Measurements from ENCODE around the gene CDC34. TPM values are rescaled to one million over a fixed set of nuclear protein-coding genes. Genes with fewer than 3 reads are reported as not detected.

Gene CDC34
- total RNA-seq, 1 experiment from 2014 or later = 87.4 TPM

GRCh38 chr19:497869-498510, 33.6 kb upstream of the CDC34 start:
- H3K79me2 ChIP-seq (ENCODE audit: insufficient read depth, low read length) = no peaks in the 10 kb centered on the region
- no peaks in the 10 kb centered on the region for H3K36me3 ChIP-seq (ENCODE audit: control insufficient read depth in 1 of 2, insufficient read depth in 2 of 2, low read length in 2 of 2)
- H3K9me3 ChIP-seq (ENCODE audit: control insufficient read depth in 1 of 2, insufficient read depth in 1 of 2, low read depth in 1 of 2, low read length in 2 of 2) = no peaks in the 10 kb centered on the region; a peak in 1 of 4 replicates
- H3K27me3 ChIP-seq (ENCODE audit: insufficient read depth, low read length) = no peaks in the 10 kb centered on the region
- H3K27ac ChIP-seq (ENCODE audit: low read depth, low read length) = no peak overlapping the region
- H3K4me2 ChIP-seq (ENCODE audit: low read length) = no peak overlapping the region
- ChIA-PET CTCF (interaction anchor here (1.0 to 1.1 kb wide), 2 partner anchors 8 to 13 kb away, joined by 3 to 4 read pairs; no protein-coding TSS in a partner anchor), RAD21 (ENCODE audit: low non-redundant PET in 1 of 2, low total read pairs in 2 of 2, uncharacterized antibody in 2 of 2, unreplicated experiment in 2 of 2) (no interaction called here), POLR2A (interaction anchor here (1.0 kb wide), 1 partner anchor 9 kb away, joined by 3 read pairs; no protein-coding TSS in a partner anchor)
- DNase-seq (ENCODE audit: low read depth, low spot score) = no peak
- BruUV-seq (replicated peaks) = no TSS peak
- H3K9me2 ChIP-seq (ENCODE audit: insufficient read depth) = no peaks in the 10 kb centered on the region
- no peak overlapping the region for H3K9ac ChIP-seq (ENCODE audit: low read length)
- peaks cover 2 to 10% of the 10 kb centered on the region in 2 experiments; a peak in 3 of 4 replicates for H3K4me1 ChIP-seq (ENCODE audit: control insufficient read depth in 1 of 2, insufficient read depth in 2 of 2, low read length in 2 of 2)
- ATAC-seq = peak; percentile 20; the same call in 1 of the 2 replicates
- no peaks in the 10 kb centered on the region for H4K20me1 ChIP-seq (ENCODE audit: insufficient read depth)
- no peak overlapping the region for H3K4me3 ChIP-seq (replicated peaks in 1 of 2; ENCODE audit: low read depth in 1 of 2, low read length in 2 of 2)
- TF ChIP-seq POLR2AphosphoS5 (IDR thresholded peaks at IDR 0.05; ENCODE audit: low read depth, low read length) (no peak), TCF7L2 (IDR thresholded peaks at IDR 0.05; ENCODE audit: borderline replicate concordance, extremely low read depth, insufficient read depth, insufficient read length) (no peak), CEBPB (IDR thresholded peaks at IDR 0.05; ENCODE audit: low read depth) (no peak), ZFX (IDR thresholded peaks at IDR 0.05) (0 out of 2 replicates have a peak, but pooled peaks have one; percentile 6)
- intact Hi-C loops (cut with micrococcal nuclease) = no loop called here
- H2AFZ ChIP-seq (ENCODE audit: low read depth, low read length, poor library complexity, severe bottlenecking) = no peak overlapping the region

- Histone ChIP-seq H3K27me3 (ENCODE audit: insufficient read depth, low read length) (no peaks in the 10 kb centered on the region), H3K9me2 (ENCODE audit: insufficient read depth) (no peaks in the 10 kb centered on the region), H3K79me2 (ENCODE audit: insufficient read depth, low read length) (no peaks in the 10 kb centered on the region), H3K4me1 (ENCODE audit: control insufficient read depth in 1 of 2, insufficient read depth in 2 of 2, low read length in 2 of 2) (peaks cover 2 to 10% of the 10 kb centered on the region in 2 experiments; a peak in 3 of 4 replicates), H3K36me3 (ENCODE audit: control insufficient read depth in 1 of 2, insufficient read depth in 2 of 2, low read length in 2 of 2) (no peaks in the 10 kb centered on the region), H3K4me3 (replicated peaks in 1 of 2; ENCODE audit: low read depth in 1 of 2, low read length in 2 of 2) (no peak overlapping the region), H3K9me3 (ENCODE audit: control insufficient read depth in 1 of 2, insufficient read depth in 1 of 2, low read depth in 1 of 2, low read length in 2 of 2) (no peaks in the 10 kb centered on the region), H3K27ac (ENCODE audit: low read depth, low read length) (no peak overlapping the region), H3K4me2 (ENCODE audit: low read length) (no peak overlapping the region), H4K20me1 (ENCODE audit: insufficient read depth) (no peaks in the 10 kb centered on the region), H2AFZ (ENCODE audit: low read depth, low read length, poor library complexity, severe bottlenecking) (no peak overlapping the region), H3K9ac (ENCODE audit: low read length) (no peak overlapping the region)
- no peak for ATAC-seq
- POLR2A ChIA-PET = interaction anchor here (1.0 kb wide), 1 partner anchor 8 kb away, joined by 3 read pairs; no protein-coding TSS in a partner anchor
- intact Hi-C loops (cut with micrococcal nuclease) = no loop called here
- BruUV-seq (replicated peaks) = no TSS peak
- CTCF ChIA-PET = interaction anchor here (1.0 to 1.1 kb wide), 2 partner anchors 8 to 12 kb away, joined by 3 to 4 read pairs; no protein-coding TSS in a partner anchor
- DNase-seq (ENCODE audit: low read depth, low spot score) = no peak
- TF ChIP-seq EZH2 (IDR thresholded peaks at IDR 0.05) (no peak), POLR2A (IDR thresholded peaks at IDR 0.05; ENCODE audit: borderline replicate concordance, extremely low read depth, insufficient read depth, insufficient read length) (no peak), ZNF274 (IDR thresholded peaks at IDR 0.05; ENCODE audit: low read depth, low read length) (no peak), TCF7L2 (IDR thresholded peaks at IDR 0.05; ENCODE audit: borderline replicate concordance, extremely low read depth, insufficient read depth, insufficient read length) (no peak), SRF (IDR thresholded peaks at IDR 0.05; ENCODE audit: low read depth) (no peak), POLR2AphosphoS5 (IDR thresholded peaks at IDR 0.05; ENCODE audit: low read depth, low read length) (no peak), FOSL1 (IDR thresholded peaks at IDR 0.05; ENCODE audit: low read depth) (no peak), EGR1 (IDR thresholded peaks at IDR 0.05; ENCODE audit: low read depth) (no peak), SIN3A (IDR thresholded peaks at IDR 0.05; ENCODE audit: low read depth) (no peak), CEBPB (IDR thresholded peaks at IDR 0.05; ENCODE audit: low read depth) (no peak)
- TF ChIP-seq, protein P1, sequence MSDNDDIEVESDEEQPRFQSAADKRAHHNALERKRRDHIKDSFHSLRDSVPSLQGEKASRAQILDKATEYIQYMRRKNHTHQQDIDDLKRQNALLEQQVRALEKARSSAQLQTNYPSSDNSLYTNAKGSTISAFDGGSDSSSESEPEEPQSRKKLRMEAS (IDR thresholded peaks at IDR 0.05) = no peak
- TF ChIP-seq, protein P2, sequence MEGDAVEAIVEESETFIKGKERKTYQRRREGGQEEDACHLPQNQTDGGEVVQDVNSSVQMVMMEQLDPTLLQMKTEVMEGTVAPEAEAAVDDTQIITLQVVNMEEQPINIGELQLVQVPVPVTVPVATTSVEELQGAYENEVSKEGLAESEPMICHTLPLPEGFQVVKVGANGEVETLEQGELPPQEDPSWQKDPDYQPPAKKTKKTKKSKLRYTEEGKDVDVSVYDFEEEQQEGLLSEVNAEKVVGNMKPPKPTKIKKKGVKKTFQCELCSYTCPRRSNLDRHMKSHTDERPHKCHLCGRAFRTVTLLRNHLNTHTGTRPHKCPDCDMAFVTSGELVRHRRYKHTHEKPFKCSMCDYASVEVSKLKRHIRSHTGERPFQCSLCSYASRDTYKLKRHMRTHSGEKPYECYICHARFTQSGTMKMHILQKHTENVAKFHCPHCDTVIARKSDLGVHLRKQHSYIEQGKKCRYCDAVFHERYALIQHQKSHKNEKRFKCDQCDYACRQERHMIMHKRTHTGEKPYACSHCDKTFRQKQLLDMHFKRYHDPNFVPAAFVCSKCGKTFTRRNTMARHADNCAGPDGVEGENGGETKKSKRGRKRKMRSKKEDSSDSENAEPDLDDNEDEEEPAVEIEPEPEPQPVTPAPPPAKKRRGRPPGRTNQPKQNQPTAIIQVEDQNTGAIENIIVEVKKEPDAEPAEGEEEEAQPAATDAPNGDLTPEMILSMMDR (IDR thresholded peaks at IDR 0.05 in 2 of 3, conservative IDR thresholded peaks at IDR 0.05 in 1 of 3; ENCODE audit: borderline replicate concordance in 1 of 3, insufficient read depth in 1 of 3, low read depth in 2 of 3, low read length in 2 of 3) = no peak
- RAD21 ChIA-PET (ENCODE audit: low non-redundant PET in 1 of 2, low total read pairs in 2 of 2, uncharacterized antibody in 2 of 2, unreplicated experiment in 2 of 2) = no interaction called here
These were observed 33.1 kb upstream of the CDC34 start for GRCh38 chr19:498511-498891.
